HG03066 (cell line): ENCODE data around the gene ZNF692.

ENCODE experiments used
- ATAC-seq: cut with Tn5 transposase; IDR thresholded peaks from one replicate; pipeline ENCODE4 v1.9.1; 2021; ENCODE audit warnings: low read depth; ENCODE audit not compliant: unreplicated experiment

ZNF692 gene

DNA sequence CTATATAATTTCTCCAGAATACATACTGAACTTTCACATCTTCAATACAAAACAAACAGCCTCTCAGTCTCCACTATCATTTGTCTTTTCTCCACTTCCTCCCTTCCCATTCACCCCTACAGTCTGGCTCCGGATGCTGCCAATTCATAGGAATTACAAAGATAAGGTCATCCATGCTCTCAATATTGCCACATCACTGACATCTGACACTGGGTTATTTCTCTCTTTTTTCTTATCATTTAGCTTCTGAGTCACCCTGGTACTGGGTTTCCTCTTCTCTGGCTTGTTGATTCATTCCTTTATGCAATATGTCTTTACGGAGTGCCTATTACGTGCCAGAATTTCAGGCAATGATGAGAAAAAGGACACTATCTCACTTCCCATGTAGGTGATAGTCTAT, 30.0 kb downstream of the ZNF692 start:
- no peak for ATAC-seq

DNA sequence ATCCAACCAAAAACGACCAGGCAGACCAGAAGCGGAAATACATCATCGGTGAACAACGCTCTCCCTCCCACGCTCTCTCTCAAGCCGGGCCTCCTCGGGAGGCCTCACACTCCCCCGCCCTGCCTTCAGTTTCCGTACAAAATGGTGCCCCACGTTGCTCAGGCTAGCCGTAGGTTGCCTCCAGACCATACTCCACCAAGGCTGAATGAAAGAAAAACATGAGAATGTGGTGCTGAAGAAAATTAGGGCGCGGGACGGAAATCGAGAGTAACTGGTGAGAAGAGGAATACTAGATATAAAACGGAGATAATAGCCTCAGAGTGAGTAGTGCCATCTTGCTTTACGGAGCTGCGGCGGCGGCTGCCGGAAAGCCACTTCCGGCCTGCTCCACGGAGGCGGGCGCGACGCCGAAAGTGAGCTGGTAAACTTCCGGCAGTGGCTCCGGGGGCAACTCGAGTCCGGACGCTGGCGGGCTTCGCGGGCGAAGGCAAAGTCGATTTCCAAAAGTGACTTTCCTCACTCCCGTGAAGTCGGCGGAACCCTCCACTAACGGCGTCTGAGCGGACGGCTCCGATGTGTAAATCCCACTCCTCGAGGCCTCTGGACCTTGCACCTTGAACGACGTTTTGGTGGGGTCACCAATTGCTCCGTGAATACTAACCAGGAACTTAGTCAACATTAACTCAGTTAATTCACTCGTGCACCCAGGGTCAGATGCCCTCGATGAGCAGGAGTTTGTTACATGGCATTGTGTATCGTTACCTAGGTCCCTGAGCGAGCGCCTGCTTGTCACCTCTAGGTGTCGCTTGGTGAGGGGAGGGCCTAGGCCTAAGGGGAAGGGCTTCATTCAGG, 32.8 kb downstream of the ZNF692 start, which contains the start of gene SH3BP5L:
Gene SH3BP5L, minus strand, starts transcription at position 7 of the 852 bp plus-strand sequence. CDS start 980 bp downstream, outside the sequence.
- peak; percentile 90 for ATAC-seq

DNA sequence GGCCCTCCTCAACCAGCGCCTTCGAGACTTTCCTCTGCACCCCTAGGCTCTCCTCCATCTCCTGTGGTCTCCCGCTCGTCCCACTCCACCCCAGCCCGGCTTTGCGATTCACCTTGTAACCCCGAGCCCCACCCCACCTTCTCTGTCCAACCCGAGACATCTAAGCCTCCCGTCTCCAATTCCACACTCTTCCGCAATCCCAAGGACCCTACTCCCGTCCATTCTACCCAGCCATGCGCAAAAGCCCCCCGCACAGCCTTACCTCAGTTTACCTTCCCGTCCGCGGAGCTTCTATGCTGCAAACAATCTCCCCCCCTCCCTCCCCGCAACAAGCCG, 33.3 kb downstream of the ZNF692 start:
- peak; percentile 3 for ATAC-seq

DNA sequence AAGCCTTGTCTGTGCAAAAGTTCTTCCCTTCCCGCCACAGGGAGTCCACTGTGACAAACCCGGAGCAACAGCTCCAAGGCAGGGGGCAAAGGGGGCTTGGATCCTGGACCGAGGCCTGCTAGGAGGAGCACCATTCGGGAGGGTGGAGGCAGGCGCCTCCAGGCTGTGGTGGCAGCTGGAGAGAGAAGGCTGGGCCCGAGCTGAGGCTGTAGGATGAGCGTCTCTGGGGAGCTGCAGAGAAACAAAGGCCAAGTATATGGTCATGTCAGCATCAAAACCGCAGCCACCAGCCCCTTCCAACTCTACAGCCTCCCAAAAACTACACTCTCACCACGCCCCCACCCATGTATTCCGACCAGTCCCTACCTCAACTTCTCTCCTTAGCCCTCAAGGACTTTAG, 33.7 kb downstream of the ZNF692 start:
- ATAC-seq = no peak

DNA sequence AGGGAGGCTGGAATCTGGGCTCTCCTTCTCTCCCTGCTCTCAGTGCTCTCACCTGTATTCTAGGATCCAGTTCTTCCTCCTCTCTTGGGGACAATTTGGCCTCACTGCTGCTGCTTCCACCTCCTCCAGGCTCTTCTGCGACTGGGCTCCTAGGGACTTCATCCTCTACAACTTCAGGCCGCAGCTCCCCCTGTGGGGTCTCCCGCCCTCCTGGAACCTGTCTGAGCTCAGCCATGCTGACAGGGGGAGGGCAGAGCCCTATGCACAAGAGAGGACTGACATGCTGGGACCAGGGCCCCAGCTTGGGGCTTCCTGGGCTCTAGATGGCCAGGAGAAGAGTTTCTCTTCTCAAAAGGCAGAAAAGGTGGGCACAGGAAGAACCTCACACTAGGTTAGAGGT, 34.2 kb downstream of the ZNF692 start:
- no peak for ATAC-seq

DNA sequence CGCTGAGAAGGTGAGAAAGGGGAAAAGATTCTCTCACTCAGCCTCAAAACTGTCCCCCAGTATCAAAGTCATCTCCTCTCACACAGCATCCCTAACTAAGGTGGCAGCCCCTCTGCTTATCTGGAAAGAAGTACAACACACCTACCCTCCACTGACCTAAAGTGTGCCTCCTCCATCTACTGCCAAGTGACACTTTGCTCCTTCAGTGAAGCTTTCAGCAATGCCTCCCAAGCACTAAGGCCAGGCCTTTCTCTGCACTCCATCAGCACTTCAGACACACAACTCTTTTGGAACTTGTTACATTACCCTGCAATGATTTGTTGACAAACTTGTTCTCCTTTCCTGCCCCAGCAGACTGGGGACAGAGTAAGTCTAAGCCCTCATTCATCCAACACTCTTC, 34.6 kb downstream of the ZNF692 start:
- ATAC-seq = no peak

DNA sequence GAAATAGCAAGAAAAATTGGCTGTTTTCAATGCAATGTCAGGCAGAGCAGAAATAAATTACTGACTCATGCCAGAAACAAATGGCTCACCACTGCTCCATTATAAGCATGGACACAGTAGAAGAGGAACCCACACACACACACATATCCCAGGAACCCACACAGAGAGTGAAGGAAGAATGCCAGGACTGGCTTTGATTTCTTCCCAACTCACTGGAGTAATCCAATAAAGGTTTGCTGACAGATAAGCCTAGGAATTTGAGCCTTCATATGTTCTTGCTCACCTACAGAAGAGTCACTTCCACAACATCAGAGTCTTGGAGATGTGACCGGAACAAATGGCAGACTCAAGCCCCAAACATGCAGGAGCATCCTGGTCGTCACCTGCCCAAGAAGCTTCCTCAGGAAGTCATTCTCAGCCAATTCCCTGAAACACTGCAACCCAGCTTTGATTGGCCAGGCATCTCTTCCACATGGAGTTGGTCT, 35.3 kb downstream of the ZNF692 start:
- ATAC-seq = no peak

DNA sequence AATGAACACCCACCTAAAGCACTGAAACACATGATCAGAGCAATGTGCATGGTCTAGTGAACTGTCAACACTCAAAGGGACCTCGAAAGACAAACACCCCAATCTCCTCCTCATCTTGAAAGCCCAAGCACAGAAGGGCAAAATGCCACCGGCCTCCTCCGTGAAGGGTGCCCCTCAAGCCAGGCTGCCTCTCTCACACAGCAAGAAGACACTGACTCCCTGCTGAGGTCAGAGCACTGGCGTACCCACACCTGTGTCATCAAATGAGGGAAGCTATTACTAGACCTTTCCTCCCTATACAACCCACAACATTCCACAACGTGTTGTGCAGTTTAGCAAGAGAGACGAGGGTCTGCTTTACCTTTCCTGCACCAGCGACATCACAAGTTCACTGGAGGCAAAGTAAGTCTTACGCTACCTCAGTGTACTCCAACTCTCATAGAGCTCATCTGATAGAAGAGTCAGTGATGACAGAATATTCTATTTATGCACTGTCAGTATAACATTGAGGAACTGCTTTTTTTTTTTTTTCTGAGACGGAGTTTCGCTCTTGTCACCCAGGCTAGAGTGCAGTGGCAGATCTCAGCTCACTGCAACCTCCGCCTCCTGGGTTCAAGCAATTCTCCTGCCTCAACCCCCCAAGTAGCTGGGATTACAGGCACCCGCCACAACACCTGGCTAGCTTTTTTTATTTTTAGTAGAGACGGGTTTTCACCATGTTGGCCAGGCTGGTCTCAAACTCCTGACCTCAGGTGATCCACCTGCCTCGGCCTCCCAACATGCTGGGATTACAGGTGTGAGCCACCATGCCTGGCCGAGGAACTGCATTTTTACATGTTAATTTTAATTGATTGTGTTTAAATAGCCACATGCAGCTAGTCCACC, 36.5 kb downstream of the ZNF692 start:
- ATAC-seq = no peak

DNA sequence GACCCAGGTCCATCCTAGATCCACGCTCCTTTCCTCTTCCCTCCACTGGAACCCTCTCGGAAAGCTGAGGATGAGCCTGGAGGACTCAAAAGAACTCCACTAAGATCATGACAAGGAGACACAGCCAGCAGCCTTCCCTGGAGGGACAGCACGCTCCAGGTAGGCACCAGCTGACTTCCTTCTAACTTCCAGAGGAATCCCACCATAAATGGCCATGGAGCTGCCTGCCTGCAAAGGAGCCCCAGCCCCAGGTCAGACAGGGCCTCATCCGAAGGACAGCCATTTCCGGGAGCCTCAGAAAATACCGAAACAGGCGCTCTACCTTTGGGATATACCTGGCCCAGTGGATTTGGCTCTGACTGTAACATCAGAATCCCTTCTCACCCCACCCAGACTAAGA, 37.2 kb downstream of the ZNF692 start:
- ATAC-seq = no peak

DNA sequence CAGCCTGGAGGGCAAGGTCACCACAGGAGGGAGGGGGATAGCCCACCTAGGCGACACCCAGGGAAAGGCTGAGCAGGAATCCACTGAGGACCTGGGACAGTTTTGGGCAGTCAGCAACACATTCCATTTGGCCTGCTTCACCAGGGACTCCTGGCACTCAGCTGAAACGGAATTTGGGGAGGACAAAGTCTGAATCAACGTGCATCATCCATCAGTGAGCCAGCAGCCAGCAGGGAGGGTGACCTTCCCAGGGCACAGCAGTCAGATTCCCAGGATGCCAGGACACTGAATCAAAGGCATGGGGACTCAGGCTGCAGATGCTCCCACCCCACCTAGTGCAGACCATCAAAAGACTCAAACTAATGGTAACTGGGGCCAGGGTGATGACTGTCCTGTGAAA, 37.8 kb downstream of the ZNF692 start:
- no peak for ATAC-seq

DNA sequence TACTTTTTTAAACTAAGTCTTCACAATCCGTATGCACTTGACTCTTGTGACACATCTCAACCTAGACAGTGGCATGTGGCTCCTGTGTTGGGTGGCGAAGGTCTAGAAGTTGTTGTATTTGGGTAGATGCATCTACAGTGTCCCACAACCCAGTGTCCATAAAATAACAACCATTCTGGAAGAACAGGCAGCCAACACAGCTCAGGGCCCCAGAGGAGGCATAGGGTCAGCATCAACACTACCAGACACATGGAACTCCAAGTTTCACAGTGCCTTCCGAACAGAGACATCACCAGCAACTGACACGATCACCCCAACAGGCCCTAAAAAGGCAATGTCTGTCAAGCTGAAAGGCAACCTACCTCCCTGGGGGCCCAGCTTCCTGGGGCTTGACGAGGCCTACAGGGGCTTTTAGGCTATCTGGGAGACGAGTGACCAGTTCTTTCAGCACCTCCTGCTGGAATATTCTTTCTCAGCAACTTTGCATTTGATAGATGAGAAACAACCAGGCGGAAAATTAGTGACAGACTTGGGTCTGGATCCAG, 38.8 kb downstream of the ZNF692 start:
- no peak for ATAC-seq

DNA sequence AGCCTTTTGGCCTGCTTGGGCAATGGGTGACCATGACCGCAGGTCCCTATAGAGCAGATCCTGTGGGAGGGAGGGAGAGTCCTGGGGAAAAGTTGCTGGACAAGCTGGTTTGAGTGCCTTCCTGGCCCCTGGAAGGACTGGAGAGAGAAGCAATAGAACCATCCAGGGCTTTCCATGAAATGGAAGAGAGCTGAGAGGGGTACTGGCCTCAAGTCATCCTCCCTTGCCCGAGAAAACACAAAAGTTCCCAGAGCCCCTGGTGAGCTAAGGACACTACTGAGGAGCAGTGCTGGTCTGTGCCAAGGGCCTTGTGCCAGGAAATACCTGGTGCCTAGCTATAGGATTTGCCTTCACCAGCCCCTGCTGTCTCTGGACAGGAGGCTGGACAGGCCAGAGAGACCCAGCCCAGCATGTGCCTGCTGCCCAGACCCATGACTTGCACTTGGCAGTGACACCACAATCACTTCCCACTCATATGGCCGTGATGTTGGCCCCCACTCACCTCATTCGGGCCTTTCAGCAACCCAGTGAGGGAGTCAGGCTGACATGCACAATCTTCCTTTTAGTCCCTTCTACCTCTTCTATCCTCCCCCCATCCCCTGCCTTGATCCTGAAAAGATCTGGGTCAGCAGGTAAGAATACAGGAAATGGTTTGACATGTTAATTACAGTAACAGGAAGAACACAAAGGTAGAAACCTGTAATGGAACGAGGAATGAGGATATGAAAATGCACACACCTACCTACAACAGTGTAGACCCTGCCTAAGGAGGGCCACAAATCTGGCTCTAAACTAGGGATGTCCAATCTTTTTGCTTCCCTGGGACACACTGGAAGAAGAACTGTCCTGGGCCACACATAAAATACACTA, 40.1 kb downstream of the ZNF692 start:
- ATAC-seq = no peak

DNA sequence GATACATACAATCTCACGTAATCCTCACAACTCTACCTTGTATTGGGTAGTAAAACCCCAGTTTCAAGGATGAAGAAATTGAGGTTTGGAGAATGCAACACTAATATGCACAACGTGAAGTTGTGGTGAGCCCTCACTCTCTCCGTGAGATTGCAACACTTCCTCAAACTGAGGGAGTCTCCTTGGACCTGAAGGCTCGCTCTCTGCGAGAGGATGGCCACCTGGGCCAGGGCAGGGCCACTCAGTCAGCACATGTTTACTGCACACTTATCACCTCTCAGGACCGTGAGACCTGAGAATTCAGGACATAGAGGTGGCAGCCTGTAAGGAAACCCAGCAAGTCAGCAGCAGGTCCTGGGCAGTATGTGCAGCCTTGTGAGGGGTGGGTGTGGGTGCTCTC, 41.8 kb downstream of the ZNF692 start:
- no peak for ATAC-seq

DNA sequence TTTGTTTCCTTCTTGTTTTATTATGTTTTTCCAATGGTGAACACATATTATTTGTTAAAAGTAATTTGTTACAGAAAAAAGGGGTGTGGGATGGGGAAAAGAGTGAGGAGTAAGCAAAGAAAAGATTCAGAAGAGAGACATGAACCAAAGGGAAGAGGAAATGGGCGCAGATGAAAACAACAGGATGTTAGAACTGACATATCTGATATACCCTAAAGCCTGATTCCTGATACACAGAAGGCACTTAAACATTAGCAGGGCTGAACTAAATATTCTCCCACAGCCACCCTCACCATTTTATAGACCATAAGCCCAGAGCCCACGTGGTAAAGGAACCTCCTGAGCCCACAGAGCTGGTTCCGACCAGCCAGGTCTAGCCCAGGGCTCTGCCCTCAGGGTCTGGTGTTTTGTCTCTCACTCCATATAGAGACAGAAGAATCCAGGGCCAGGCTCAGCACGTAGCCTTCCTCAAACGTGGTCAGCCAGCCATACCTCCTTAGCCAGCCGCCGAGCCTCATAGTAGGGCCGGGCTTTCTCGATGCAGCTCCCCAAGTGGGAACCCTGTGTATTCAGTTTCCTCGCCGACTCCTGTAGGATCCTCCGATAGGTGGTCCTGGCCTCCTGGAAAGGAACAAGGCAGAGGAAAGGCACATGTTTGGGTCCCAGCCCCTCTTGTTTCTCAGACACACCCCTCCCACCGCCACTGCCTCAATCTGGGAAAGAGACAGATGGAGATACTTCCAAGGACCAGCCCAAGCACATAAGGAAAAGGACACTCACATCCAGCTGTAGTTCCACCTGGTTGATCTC, 42.6 kb downstream of the ZNF692 start:
- no peak for ATAC-seq

DNA sequence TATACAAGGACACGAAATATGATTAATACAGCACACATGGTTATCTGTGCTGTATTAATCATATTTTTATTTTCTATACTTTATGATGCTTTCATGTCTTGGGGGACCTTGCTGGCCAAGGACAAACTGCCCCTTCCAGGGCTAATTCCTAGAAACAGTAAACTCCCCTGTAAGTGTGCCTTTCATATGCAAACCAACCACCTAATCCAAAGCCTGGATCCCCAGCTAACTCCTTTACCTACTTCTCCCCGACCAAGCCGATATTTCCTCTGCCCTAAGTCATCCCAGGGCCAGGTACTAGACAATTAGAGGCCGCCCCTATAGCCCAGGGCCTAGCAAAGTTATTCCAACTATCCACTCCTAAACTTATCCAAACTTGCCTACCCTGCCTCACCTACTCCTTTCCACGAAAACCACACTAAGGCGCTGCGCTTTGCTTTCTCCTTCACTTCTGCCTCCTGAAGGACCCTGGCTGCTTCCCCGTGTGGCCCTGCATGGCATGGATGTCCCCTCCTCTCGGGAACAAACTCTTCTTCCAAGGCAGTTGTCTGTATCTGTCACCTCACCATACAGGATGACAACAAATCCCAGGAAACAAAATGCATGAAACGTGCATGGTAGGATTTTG, 43.4 kb downstream of the ZNF692 start:
- no peak for ATAC-seq

DNA sequence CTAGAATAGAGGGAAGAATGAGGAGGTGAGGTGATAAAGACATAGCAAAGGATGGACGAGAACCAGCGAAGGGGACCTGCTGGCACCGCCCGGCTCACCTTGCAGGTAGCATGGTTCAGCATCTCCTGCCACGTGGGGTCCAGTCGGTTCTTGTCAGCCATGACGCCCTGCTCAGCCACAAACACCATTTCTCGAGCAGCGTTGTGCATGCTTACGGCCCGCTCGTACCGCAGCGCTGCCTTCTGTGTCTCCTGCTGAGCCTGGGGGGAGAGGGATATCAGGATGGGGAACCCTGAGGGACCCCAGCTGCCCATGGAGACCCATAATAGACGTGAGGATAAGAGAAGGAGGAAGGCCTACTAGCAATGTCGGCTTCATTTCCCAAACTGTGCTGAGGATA, 44.5 kb downstream of the ZNF692 start:
- no peak for ATAC-seq

DNA sequence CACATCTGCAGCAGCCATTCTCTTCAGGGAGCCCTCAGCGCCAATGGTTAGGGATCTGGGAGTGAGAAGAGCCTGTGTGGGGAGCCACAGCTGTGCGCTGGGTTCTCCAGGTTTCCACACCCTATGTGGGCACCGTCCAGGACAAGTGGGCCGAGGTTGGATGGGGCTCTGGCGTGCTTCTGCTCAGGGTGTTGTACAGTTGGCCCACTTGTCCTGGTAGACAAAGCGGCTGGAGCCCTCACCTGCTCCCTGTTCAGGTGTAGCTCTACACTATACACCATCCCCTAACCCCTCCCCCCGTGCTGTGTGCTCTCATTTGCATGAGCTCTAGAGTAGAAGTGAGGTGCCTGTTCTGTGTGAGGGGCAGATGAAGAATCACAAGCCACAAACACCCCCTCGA, 45.3 kb downstream of the ZNF692 start:
- no peak for ATAC-seq

DNA sequence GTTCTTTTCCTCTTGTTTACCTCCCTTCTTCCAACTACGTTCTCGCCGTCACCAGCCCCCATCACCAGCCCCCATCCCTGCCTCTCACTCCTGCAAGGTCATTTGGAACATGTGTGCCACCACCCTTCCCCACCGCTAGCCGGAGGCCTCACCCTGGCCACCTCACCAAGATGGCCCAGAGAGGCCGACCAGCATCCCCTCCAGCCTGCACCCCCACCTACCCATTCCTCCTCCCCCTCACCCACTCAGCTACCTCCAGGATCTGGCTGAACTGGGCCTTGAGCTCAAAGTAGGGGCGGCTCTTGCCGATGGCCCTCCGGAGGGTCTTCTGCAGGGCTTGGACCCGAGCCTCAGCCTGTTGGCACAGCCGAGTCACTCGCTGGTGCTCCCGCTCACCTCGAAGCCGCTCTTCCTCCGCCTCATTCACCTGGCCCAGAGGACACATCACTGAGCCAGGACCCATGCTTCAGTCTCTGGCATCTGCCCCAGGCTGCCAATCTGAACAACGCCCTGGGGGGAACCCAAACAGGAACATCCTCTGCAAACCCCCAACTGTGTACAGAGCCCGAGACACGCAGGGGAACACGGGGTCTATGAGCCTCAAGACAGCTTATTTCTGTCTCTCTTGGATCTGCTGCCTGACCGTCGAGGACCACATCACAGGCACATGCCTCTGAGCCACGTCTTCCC, 46.0 kb downstream of the ZNF692 start:
- ATAC-seq = no peak
